ENCODE results near the gene LINGO1. TPM values are rescaled to one million over a fixed set of nuclear protein-coding genes. Genes with fewer than 3 reads are reported as not detected.

The LINGO1 gene
- total RNA-seq, 2 donors from 2014 or later, result 7.7 to 30.5 TPM

DNA sequence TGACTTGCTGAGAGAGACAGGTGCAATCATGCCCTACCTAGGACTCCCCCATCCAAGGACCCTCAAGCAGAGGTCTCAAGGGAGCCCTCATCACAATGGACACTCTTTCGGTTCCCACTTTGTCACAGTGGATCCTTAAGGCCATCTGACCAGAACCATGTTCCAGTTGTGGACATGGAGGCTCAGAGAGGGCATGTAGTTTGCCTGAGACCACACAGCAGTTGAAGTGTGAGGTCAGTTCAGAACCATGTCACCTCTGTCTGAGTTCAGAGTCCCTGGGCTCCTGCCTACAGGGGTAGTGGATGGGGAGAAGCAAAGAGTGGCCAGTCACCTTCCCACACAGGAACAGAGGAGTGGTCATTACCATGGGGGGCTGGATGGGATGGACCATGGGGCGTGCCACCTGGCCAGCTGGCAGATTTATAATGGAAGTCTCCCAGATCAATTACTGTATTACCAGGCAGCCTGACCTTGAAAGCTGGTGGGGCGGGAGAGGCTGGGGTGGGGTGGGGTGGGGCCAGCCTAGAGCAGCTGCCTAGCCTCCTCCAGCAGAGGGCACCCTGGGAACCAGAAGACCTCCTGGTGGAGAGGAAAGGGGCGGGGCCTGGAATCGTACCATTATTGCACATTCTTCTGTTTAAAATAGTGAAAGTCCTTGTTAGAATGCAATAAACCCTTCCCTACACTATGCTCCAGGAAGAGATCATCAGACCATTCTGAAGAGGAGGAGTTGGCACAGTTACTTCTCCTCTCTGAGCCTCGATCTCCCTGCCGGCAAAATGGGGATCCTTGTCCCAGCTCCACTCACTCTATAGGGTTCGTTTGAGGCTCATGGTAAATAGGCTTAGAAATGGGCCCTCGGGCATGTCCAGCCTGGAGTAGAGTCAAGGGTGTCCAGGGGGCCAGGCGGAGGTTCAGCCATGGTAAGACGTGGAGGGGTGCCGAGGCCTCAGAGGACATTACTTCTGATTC lies 26.9 kb upstream of the LINGO1 start:
- intact Hi-C loops (cut with DNase I), result no loop called here
- DNase-seq, result peak; percentile 65
- peak; percentile 51 to 72 for ATAC-seq

GRCh38 chr15:77658304-77658703 lies 25.6 kb upstream of the LINGO1 start:
- DNase-seq, result no peak
- no peak for ATAC-seq
- intact Hi-C loops (cut with DNase I), result no loop called here

DNA sequence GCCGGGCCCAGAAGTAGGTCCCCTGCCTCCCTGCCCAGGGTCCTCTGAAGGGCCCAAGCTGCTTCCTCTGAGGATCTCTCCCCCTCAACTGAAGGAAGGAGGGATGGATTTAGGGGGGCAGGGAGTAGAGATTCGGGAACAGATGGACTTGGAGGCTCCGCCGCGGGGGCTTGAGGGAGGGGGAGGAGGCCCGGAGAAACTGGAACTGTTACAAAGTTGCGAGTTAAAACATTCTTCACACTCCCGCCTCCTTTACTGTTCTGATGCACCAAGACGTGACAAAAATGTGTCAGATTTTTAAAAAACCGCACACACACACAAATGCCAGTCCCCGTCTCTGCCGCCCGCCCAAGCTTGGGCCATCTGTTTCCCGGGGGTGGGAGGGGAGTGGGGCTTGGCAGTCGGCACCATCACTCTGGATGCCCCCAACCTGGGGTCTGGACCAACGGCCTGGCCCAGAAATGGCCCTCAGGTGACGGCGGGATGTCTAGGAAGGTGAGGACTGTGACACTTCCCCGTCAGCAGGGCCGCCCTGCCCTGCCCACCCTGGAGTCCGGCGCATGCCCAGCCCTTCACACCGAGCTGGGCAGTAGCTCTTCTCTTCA lies 25.0 kb upstream of the LINGO1 start:
- ATAC-seq (no peak), DNase-seq (no peak)
- intact Hi-C loops (cut with DNase I), result no loop called here

- DNase-seq, result no peak
- intact Hi-C loops (cut with DNase I), result no loop called here
- ATAC-seq, result no peak
These were observed 23.6 kb upstream of the LINGO1 start for GRCh38 chr15:77656294-77656693.

DNA sequence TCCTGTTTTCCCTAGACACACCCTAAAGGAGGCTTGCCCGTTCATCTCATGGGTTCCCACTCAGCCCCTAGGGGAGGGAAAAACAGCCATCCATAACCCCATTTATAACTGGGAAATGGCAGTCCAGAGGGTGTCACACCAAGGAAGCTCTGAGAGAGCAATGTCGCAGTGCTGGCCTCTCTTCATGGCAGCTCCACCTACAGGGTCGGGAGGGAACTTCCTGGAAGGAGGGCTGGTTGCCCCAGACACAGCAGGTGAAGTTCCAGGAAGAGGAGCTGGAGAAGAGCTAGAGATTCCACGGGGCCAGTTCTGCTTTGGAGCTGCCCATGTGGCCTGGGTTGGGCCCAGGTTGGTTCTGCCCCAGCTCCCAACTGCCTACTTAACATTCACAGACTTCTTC lies 22.3 kb upstream of the LINGO1 start:
- intact Hi-C loops (cut with DNase I), result no loop called here
- DNase-seq (no peak), ATAC-seq (no peak)

DNA sequence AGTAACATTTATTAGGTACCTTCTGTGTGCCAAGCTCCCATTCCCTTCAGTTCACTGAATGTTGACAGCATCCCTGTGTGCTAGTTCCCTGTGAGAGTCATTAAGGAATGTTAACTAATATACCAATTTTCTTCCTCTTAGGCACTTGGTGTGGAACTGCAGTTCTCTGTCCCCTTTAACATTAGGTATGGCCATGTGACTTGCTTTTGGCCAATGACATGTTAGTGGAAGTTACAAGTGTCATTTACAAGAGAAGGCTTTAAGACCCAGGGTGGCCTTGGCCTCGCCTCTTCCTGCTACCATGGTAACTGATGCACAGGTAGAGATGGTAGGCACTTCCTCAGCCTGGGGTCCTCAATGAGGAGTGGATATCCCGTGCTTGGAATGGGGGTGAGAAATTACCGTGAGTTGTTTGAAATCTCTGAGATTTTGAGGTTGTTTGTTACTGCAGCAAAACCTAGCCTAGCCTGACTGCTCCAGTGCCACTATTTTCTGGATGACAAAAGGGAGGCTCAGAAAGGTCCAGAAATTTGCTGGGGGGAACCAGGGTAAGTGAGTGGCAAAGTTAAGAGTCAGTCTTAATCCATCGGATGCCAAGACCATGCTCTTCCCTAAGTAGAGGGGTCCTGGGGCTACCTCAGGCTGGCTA lies 21.2 kb upstream of the LINGO1 start:
- intact Hi-C loops (cut with DNase I), result no loop called here
- DNase-seq (no peak), ATAC-seq (no peak)

- DNase-seq (no peak), ATAC-seq (no peak)
- intact Hi-C loops (cut with DNase I), result no loop called here
These were observed 17.6 kb upstream of the LINGO1 start for GRCh38 chr15:77650265-77650664.

GRCh38 chr15:77649610-77650009 lies 16.9 kb upstream of the LINGO1 start:
- DNase-seq, result no peak
- intact Hi-C loops (cut with DNase I), result no loop called here
- ATAC-seq, result no peak

GRCh38 chr15:77649017-77649416 lies 16.3 kb upstream of the LINGO1 start:
- ATAC-seq, result no peak
- intact Hi-C loops (cut with DNase I), result no loop called here
- no peak for DNase-seq

DNA sequence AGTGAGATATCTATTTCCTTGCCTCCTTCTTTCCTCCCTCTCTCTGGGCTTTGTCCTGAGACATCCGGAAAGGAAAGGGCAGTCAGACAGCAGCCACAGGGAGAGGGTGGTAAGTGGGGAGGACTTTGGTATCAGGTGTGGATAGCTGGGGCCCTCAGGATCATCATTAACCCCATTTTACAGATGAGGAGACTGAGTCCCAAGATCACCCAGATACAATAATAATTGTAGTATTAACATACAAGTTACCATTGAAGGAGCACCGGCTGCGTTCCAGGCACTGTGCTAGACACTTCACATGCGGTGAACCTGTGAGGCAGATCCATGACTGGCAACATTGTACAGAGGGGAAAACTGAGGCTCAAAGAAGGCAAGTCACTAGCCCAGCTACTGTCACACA lies 15.2 kb upstream of the LINGO1 start:
- intact Hi-C loops (cut with DNase I), result no loop called here
- ATAC-seq (no peak), DNase-seq (no peak)

DNA sequence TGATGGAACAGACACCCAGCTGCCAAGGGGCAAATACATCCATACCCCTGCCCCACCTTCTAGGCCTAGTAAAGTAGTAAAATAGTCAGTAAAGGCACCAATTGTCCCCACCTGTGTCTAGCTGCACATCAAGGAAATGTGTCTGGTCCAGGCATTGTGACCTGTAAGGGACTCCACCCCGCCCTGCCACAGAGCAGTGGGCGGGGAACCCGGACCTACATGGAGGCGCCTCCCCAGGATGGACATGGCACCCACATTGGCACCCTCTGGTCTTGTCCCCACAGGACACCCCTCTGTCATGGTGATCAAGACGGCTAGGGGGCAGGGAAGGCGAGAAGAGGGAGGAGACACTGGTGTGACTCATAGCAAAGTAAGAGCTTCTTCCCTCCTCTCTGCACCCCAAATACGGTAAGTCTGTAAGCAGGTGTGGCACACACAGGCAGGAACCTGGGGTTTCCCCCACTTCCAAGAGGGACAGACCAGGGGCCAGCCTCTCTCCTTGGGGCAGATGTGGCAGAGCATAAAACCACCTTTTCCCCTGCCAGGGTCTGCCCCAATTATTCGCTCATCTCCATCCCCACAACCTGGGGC lies 13.5 kb upstream of the LINGO1 start:
- ATAC-seq (no peak), DNase-seq (no peak)
- intact Hi-C loops (cut with DNase I), result no loop called here

- intact Hi-C loops (cut with DNase I), result no loop called here
- no peak for ATAC-seq
- no peak for DNase-seq
These were observed 12.9 kb upstream of the LINGO1 start for GRCh38 chr15:77645602-77646001.

DNA sequence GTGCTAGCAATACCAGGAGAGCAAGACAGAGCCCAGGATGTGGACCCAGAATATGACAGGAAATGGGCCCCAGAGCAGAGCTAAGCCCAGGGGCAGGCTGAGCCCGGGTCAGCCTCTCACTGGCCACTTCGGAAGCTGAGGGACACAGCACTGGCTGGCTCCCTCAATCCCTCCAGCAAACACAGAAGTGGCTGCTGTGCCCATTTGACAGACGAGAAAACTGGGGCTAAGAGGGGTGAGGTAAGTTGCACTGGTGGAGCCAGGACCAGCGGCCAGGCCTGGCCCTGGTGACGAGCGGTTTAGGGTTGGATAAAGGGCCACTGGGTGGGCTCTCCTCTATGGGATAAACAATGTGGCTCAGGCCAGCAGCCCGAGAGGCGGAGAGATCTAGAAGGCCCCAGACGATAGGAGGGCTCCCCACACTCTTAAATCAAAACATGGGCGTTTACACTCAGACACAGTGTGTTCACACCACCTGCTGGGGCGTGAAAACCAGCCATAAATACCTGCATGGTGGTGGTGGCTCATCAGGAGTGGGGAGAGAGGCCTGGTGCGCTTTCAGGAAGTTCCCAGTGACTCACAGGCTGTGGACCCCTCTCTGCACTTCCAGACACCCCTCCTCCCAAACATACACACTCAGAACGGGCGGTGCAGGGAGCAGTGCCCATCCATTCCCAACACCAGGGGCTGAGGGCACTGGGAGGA lies 12.0 kb upstream of the LINGO1 start:
- intact Hi-C loops (cut with DNase I), result no loop called here
- ATAC-seq (no peak), DNase-seq (no peak)

- DNase-seq (no peak), ATAC-seq (no peak)
- intact Hi-C loops (cut with DNase I), result no loop called here
These were observed 11.1 kb upstream of the LINGO1 start for GRCh38 chr15:77643764-77644163.

GRCh38 chr15:77642793-77643430 lies 10.2 kb upstream of the LINGO1 start:
- intact Hi-C loops (cut with DNase I), result no loop called here
- ATAC-seq (peak in 1 of 2 donors; percentile 19), DNase-seq (no peak)

GRCh38 chr15:77641999-77642398 lies 9.3 kb upstream of the LINGO1 start:
- intact Hi-C loops (cut with DNase I), result no loop called here

GRCh38 chr15:77640615-77641014 lies 7.9 kb upstream of the LINGO1 start:
- intact Hi-C loops (cut with DNase I), result no loop called here
- DNase-seq (no peak), ATAC-seq (no peak)

More at GRCh38 chr15:77641999-77642398, 9.3 kb upstream of the LINGO1 start:
- ATAC-seq (no peak), DNase-seq (no peak)

DNA sequence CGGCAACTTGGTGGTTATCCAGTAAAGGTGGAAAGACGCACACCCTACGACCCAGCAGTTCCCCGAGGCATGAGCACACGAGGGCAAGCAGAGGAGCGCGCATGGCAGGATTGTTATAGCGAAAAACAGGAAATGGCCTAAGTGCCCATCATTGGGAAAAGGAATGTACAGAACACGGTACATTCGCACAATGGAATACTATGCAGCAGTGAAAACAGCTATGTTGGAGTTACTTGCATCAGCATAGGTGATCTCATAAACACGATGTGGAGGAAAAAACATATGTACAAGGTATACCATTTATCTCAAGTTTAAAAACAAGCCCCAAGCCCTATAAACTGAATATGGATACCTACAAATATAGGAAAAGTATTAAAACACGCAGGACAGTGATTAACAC lies 6.7 kb upstream of the LINGO1 start:
- ATAC-seq (no peak), DNase-seq (no peak)
- intact Hi-C loops (cut with DNase I), result loop anchor here in 1 of 2 donors (10.0 kb wide), 1 partner anchor 525 kb away; no protein-coding TSS in a partner anchor
